Measurements from ENCODE around the gene ZNF248. TPM values are rescaled to one million over a fixed set of nuclear protein-coding genes. Genes with fewer than 3 reads are reported as not detected.
"Not testable (repeated sequence)": the region's sequence is repeated elsewhere in the genome, so short reads cannot be mapped to it uniquely, and the experiment has no call there.

ZNF248 gene
- total and polyA plus RNA-seq, 9 of the 15 experiments (the other 6 are each of a cell fraction or from before 2014, with no cell fraction given), result 4.5 to 16.5 (median 10.2) TPM

- 2% methylated on average over 16 of the region's 16 CpGs for WGBS (ENCODE audit: insufficient coverage, low coverage, missing lambda C conversion rate)
Measured at GRCh38 chr10:37738241-37738640, 119.2 kb downstream of the ZNF248 start.

DNA sequence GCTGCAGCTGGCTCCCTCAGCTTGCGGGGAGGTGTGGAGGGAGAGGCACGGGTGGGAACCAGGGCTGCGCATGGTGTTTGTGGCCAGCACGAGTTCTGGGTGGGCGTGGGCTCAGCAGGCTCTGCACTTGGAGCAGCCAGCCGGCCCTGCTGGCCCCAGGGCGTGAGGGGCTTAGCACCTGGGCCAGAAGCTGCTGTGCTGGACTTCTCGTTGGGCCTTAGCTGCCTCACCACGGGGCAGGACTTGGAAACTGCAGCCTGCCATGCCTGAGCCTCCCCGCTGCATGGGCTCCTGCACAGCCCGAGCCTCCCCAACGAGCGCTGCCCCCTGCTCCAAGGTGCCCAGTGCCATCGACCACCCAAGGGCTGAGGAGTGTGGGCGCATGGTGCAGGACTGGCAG is 120.1 kb downstream of the ZNF248 start:
- H3K27me3 ChIP-seq (ENCODE audit: control insufficient read depth in 2 of 2, insufficient read depth in 2 of 2, low read length in 2 of 2), result no peaks in the 10 kb centered on the region
- ATAC-seq (no peak), DNase-seq (ENCODE audit: extremely low read depth in 1 of 4, low spot score in 3 of 4) (no peak), FAIRE-seq (no peak)
- in situ Hi-C loops (cut with MboI), result no loop called here
- peaks cover 0 to 5% of the 10 kb centered on the region in 2 experiments; a peak in 1 of 5 replicates for H3K4me1 ChIP-seq (replicated peaks in 1 of 2; ENCODE audit: control insufficient read depth in 2 of 2, insufficient read depth in 2 of 2, low read length in 2 of 2)
- H4K20me1 ChIP-seq (replicated peaks; ENCODE audit: control insufficient read depth, insufficient read depth, low read length), result no peaks in the 10 kb centered on the region
- BruUV-seq (replicated peaks), result no TSS peak
- CTCF ChIA-PET (ENCODE audit: low intra/inter-chr PET ratio), result no interaction called here
- H3K9me3 ChIP-seq (replicated peaks; ENCODE audit: control insufficient read depth, insufficient read depth, low read depth, low read length), result no peaks in the 10 kb centered on the region
- H3K27ac ChIP-seq (ENCODE audit: extremely low read depth, low read depth, low read length), result no peak overlapping the region
- H3K4me2 ChIP-seq (ENCODE audit: insufficient read depth, low read length), result no peak overlapping the region
- no peaks in the 10 kb centered on the region for H3K36me3 ChIP-seq (ENCODE audit: control insufficient read depth, insufficient read depth, low read length)
- no peaks in the 10 kb centered on the region for H3K79me2 ChIP-seq (ENCODE audit: control insufficient read depth, insufficient read depth, low read length)
- POLR2A ChIA-PET, result no interaction called here
- no peak overlapping the region for H3K4me3 ChIP-seq
- no peak overlapping the region for H3K9ac ChIP-seq (ENCODE audit: insufficient read depth in 1 of 2, low read depth in 2 of 2, low read length in 2 of 2)
- intact Hi-C loops (cut with micrococcal nuclease), result no loop called here
- no peak for TF ChIP-seq SMARCA5 (IDR thresholded peaks at IDR 0.05)
- TF ChIP-seq TAL1 (IDR thresholded peaks at IDR 0.05), result no peak
- no peak for TF ChIP-seq HDGF (IDR thresholded peaks at IDR 0.05)
- no peak for TF ChIP-seq ZBED1 (IDR thresholded peaks at IDR 0.05)
- no peak for TF ChIP-seq ZNF778 (CRISPR knock-in tag; IDR thresholded peaks at IDR 0.05)
- no peak for TF ChIP-seq NELFE (IDR thresholded peaks at IDR 0.05; ENCODE audit: insufficient read depth, insufficient read length)
- no peak for TF ChIP-seq C11orf30 (IDR thresholded peaks at IDR 0.05; ENCODE audit: low read depth)
- TF ChIP-seq CREM (IDR thresholded peaks at IDR 0.05; ENCODE audit: low read depth), result no peak
- TF ChIP-seq CHD4 (IDR thresholded peaks at IDR 0.05; ENCODE audit: insufficient read depth, insufficient replicate concordance, low read depth, low read length, poor library complexity, severe bottlenecking), result no peak
- no peak for TF ChIP-seq NFATC3 (IDR thresholded peaks at IDR 0.05)
- TF ChIP-seq FOXA1 (IDR thresholded peaks at IDR 0.05; ENCODE audit: borderline replicate concordance), result no peak
- TF ChIP-seq ZNF785 (CRISPR knock-in tag; IDR thresholded peaks at IDR 0.05), result no peak
- no peak for TF ChIP-seq SOX6 (IDR thresholded peaks at IDR 0.05)
- H3K9me1 ChIP-seq (ENCODE audit: control insufficient read depth, insufficient read depth, low read length), result no peaks in the 10 kb centered on the region
- H2AFZ ChIP-seq (ENCODE audit: low read depth, low read length), result no peak overlapping the region
- 3% methylated on average over 10 of the region's 15 CpGs for WGBS (ENCODE audit: insufficient coverage, low coverage, missing lambda C conversion rate)

More at GRCh38 chr10:37738241-37738640, 119.2 kb downstream of the ZNF248 start:
- H3K9ac ChIP-seq (ENCODE audit: insufficient read depth in 1 of 2, low read depth in 2 of 2, low read length in 2 of 2); FAIRE-seq; H3K36me3 ChIP-seq (ENCODE audit: control insufficient read depth, insufficient read depth, low read length); H3K4me3 ChIP-seq; DNase-seq (ENCODE audit: extremely low read depth in 1 of 4, low spot score in 3 of 4); H3K4me2 ChIP-seq (ENCODE audit: insufficient read depth, low read length); ATAC-seq; CTCF ChIA-PET (ENCODE audit: low intra/inter-chr PET ratio); H4K20me1 ChIP-seq (replicated peaks; ENCODE audit: control insufficient read depth, insufficient read depth, low read length); H3K27ac ChIP-seq (ENCODE audit: extremely low read depth, low read depth, low read length); H3K79me2 ChIP-seq (ENCODE audit: control insufficient read depth, insufficient read depth, low read length); BruUV-seq (replicated peaks); H3K9me3 ChIP-seq (replicated peaks; ENCODE audit: control insufficient read depth, insufficient read depth, low read depth, low read length); H3K27me3 ChIP-seq (ENCODE audit: control insufficient read depth in 2 of 2, insufficient read depth in 2 of 2, low read length in 2 of 2); H3K4me1 ChIP-seq (replicated peaks in 1 of 2; ENCODE audit: control insufficient read depth in 2 of 2, insufficient read depth in 2 of 2, low read length in 2 of 2); H3K9me1 ChIP-seq (ENCODE audit: control insufficient read depth, insufficient read depth, low read length); in situ Hi-C loops (cut with MboI); intact Hi-C loops (cut with micrococcal nuclease); H2AFZ ChIP-seq (ENCODE audit: low read depth, low read length): not testable (repeated sequence)
- TF ChIP-seq NFYB (IDR thresholded peaks at IDR 0.05; ENCODE audit: extremely low read depth, insufficient read length), result peak; percentile 64
- POLR2A ChIA-PET, result interaction anchor here (0.6 kb wide), 1 partner anchor 12 kb away, joined by 4 read pairs; no protein-coding TSS in a partner anchor
